T-helper 9 cell (primary cell): ENCODE results near the gene CABLES1.
"Not testable (repeated sequence)": the region's sequence is repeated elsewhere in the genome, so short reads cannot be mapped to it uniquely, and the experiment has no call there.

Experiments
- DNase-seq: peaks from one replicate; pipeline ENCODE4 v3.0.0-alpha.2; 2020
- total RNA-seq, 2 donors: gene quantifications; one replicate each; lab custom pipeline; 2026; lab: John Stamatoyannopoulos, UW

The CABLES1 gene, protein sequence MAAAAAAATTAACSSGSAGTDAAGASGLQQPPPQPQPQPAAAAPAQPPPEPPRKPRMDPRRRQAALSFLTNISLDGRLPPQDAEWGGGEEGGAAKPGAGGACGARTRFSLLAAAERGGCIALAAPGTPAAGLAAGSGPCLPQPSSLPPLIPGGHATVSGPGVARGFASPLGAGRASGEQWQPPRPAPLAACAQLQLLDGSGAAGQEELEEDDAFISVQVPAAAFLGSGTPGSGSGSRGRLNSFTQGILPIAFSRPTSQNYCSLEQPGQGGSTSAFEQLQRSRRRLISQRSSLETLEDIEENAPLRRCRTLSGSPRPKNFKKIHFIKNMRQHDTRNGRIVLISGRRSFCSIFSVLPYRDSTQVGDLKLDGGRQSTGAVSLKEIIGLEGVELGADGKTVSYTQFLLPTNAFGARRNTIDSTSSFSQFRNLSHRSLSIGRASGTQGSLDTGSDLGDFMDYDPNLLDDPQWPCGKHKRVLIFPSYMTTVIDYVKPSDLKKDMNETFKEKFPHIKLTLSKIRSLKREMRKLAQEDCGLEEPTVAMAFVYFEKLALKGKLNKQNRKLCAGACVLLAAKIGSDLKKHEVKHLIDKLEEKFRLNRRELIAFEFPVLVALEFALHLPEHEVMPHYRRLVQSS
- total RNA-seq: 0 to 0.98 reads per million in 2 donors

DNA sequence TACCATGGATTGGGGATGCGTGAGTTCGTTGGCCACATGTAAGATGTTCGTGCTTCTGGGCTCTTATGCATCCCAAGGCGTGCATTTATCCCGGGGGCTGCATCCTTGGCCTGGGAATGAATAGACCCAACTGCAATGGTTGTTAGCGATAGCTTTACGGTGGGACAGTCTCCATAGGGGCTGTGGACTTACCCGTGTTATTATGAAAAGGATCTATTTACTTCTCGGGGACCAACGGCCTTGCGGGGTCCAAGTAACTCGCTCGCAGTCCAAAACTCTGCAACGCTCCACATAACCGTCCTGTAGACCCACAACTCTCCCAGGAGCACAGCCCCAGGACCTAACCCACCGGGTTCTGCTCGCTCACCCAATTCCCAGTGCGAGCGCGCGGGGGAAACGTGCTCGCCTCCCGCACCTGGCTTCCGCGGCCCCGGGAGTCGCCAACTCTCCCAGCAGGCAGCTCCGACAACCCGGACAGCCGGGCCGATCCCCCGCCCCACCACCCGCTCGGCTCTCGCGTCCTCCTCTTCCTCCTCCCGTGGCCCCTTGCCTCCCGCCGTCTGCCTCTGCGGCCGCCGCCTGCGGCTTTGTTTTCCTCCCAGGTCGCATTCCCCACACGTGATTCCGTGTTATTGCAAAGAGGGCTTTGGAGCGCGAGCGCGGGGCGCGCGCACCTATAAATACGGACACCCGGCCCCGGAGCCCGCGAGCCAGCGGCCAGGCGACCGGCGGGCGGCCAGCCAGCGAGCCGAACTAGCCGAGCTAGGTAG, at the start of gene CABLES1:
TSS of gene CABLES1 (plus strand) at position 706 of the 770 bp plus-strand sequence. CDS start 278 bp downstream, outside the sequence.
- DNase-seq: no peak

DNA sequence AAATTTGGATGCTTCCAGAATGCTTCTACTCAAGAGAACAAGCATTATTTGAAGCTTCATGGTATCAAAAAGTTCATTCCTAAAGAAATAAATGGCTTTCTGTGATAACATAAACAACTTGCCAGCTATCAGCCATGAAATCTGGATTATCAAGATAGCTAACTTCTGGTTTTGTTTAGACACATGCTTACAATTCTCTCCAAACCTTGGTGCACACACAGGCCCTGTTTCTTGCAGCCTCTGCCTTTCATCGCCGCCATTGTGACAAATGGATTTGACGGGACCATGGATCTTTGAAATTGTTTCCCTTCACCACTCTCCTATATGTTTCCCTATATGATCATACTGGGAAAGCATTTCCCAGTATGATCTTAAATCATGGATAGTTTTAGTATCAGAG, 47.9 kb upstream of the CABLES1 start:
- no peak for DNase-seq

DNA sequence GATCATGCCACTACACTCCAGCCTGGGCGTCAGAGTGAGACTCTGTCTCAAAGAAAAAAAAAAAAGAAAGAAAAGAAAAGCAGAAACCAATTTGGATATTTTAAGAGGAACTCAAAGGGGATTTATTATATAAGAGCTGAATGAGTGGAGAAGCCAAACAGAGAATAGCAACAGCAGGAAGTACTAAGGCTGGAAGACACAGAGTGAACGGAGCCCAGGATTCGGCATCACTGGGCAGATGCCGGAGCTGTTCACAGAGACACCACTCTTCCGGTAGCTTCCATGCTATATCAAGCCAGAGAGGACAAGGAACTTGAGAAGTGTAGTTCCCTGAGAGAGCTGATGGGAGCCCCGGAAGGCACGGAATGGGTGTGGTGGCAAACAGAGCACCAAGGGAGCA, 47.0 kb upstream of the CABLES1 start:
- no peak for DNase-seq

DNA sequence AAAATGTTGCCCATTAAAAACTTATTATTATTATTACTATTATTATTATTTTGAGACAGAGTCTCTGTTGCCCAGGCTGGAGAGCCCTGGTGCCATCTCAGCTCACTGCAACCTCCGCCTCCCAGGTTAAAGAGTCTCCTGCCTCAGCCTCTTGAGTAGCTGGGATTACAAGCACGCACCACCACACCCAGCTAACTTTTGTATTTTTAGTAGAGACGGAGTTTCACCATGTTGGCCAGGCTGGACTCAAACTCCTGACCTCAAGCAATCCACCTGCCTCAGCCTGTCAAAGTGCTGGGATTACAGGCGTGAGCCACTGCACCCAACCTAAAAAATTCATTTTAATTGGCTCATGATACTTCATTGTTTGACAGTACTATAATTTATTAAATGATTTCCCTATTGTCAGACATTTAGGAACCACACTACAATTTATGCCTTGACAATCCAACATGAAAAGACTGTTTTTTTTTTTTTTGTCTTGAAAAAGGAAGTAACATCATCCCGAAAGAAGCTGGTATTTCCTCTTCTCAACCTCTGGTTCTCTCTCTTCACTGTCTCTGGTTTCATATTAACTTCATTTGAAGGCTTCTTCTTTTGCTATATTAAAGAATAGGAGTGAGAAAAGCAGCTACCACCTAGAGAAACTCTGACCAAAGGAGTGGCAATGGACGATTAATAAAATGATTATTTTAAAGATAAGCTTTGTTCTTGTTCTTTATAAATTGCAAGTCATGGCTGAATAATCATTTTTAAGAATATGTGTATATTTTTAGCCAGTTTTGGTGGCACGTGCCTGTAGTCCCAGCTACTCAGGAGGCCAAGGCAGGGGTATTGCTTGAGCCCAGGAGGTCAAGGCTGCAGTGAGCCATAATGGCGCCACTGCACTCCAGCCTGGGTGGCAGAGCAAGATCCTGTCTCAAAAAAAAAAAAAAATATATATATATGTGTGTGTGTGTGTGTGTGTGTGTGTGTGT, 44.0 kb upstream of the CABLES1 start:
- DNase-seq: not testable (repeated sequence)

DNA sequence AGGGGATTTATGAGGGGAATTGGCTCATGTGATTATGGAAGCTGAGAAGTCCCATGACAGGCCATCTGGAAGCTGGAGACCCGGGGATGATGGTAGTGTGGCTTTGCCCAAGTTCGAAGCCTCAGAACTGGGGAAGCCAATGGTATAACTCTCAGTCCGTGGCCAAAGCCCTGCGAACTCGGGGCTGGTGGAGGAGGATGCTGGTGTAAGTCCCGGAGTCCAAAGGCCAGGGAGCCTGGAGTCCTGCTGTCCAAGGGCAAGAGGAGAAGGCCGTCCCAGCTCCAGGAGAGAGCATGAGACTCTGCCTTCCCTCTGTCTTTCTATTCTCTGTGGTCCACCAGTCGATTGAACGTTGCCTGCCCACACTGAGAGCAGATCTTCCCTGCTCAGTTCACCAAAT, 43.2 kb upstream of the CABLES1 start:
- DNase-seq: no peak

DNA sequence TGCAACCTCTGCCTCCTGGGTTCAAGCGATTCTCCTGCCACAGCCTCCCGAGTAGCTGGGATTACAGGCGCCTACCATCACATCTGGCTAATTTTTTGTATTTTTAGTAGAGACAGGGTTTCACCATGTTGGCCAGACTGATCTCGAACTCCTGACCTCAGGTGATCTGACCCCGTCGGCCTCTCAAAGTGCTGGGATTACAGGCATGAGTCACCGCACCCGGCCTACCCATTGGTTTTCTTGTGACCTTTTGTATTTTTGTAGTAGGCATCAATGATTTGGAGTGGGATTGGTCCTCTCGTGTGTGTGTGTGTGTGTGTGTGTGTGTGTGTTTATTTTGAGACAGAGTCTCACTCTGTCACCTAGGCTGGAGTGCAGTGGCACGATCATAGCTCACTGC, 42.2 kb upstream of the CABLES1 start:
- DNase-seq: not testable (repeated sequence)

DNA sequence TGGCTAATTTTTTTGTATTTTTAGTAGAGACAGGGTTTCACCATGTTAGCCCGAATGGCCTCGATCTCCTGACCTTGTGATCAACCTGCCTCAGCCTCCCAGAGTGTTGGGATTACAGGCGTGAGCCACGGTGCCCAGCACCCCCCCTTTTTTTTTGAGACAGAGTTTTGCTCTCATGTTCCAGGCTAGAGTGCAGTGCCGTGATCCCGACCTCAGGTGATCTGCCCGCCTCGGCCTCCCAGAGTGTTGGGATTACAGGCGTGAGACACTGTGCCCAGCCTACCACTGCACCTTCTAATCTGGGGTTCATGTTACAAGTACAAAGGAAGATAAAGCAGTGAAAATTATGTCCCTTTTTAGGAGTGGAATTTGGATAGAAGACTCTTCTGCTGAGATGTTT, 41.5 kb upstream of the CABLES1 start:
- no peak for DNase-seq

DNA sequence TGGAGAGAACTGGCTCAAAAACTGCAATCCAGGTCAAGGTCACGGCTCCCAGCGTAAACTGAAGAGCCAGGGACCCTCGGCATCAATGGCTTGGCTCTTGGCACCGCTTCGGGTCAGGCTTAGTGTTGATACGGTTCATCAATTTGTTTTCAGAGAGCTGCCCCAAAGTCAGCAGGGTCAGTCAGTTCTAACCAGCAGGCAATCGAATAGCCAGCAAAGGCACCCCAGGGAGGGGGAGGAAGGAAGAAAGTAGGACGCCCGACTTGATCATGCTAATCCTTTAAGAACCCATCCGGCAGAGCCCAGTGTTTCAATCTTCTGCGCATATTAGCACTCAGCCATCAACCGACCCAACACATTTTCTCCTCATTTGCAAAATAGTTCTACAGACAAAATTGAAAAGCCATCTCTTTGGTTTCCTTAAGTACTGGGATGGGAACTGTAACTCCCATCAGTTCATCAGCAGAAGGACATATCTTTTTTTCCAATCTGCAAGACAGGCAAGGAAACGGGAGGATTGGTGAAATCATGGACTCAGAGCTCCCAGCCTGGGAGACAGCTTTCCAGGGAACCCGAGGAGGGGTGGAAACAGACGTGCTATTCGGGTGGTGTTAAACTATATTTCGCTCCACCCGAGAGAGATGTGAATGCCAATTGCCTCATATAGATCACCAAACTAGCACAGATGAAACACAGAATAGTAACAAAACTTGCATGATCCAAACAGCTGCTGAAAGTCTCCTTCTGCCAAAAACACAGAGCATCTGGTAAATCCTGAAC, 40.7 kb upstream of the CABLES1 start:
- no peak for DNase-seq

DNA sequence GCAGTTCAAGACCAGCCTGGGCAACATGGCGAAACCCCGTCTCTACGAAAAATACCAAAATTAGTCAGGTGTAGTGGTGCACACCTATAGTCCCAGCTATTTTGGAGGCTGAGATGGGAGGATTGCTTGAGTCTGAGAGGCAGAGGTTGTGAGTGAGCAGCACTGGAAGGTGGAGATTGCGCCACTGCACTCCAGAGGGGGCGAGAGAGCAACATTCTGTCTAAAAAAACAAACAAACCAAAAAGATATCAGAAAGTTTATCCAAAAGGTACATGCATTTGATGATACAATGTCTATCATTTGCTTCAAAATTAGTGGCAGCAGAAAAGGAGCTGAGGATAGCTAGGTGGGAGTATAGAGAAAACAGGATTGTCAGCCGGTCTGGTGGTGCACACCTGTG, 39.8 kb upstream of the CABLES1 start:
- DNase-seq: no peak

DNA sequence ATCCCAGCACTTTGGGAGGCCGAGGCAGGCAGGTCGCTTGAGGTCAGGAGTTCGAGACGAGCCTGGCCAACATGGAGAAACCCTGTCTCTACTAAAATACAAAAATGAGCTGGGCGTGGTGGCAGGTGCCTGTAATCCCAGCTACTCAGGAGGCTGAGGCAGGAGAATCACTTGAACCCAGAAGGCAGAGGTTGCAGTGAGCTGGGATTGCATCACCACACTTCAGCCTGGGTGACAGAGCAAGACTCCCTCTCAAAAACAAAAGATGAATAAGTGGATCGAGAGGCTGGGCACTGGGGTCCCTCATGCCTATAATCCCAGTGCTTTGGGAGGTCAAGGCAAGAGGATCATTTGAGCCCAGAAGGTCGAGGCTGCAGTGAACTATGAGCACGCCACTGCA, 38.3 kb upstream of the CABLES1 start:
- not testable (repeated sequence) for DNase-seq

DNA sequence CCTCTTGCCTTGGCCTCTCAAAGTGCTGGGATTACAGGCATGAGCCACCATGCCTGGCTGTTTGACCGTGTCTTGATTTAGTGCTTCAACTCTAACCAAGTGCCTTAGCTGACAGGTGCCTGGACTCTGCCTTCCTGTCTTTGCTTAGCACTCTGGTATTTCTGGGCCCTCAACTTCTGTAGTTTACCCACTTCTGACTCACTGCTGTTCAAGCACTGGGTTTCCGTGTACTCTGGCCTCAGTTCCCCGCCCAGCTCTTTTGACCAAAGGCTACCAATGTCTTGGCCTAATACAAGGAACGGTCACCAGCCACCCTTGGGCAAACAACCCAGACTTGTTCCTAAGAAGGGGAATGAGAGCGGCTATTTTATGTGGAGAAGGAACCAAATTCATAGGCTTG, 35.7 kb upstream of the CABLES1 start:
- DNase-seq: no peak

DNA sequence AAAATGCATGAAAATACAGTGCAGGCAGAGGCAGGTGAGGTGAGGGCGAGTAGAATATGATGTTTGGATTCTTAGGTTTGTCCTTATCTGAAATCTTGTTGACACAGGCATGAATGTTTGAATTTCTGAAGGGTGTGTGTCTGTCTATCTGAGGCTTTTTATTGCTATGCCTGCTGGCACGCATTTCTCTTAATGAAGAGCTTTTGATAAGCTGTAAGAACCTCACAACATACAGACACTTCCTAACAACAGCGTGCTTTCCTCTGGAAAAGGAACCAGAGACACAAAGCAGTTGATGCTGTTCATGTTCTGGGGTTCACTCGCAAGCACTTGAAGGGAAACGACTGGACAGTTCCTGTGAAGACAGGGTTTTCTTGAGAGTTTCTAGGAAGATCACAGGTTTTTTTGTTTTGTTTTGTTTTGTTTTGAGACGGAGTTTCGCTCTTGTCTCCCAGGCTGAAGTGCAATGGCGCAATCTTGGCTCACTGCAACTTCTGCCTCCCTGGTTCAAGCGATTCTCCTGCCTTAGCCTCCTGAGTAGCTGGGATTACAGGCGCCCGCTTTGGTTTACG, 33.3 kb upstream of the CABLES1 start:
- DNase-seq: no peak

DNA sequence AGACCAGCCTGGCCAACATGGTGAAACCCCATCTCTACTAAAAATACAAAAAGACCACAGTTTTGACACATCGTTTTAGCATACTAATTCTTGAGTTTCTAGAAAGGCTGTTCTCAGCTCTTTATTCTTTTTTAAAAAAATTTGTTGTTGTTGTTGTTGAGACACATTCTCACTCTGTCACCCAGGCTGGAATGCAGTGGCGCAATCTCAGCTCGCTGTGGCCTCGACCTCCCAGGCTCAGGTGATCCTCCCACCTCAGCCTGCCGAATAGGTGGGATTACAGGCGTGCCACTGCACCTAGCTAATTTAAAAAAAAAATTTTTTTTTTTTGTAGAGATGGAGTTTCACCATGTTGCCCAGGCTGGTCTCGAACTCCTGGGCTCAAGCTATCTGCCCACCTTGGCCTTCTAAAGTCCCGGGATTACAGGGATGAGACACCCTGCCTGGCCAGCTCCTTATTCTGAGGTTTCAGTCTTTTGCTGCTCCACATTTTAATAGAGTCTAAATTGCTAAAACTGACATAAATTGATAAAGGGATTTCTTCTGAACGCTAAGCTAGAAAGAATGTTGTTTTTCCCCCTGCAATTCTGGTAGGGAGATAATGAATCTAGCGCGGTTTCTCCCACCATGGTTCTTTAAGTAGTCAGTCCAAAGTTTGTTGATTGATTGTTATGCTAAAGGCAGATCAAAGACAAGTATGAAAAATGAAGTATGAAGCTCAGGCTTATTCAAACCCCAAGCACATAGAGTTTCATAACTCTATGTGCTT, 32.6 kb upstream of the CABLES1 start:
- no peak for DNase-seq

DNA sequence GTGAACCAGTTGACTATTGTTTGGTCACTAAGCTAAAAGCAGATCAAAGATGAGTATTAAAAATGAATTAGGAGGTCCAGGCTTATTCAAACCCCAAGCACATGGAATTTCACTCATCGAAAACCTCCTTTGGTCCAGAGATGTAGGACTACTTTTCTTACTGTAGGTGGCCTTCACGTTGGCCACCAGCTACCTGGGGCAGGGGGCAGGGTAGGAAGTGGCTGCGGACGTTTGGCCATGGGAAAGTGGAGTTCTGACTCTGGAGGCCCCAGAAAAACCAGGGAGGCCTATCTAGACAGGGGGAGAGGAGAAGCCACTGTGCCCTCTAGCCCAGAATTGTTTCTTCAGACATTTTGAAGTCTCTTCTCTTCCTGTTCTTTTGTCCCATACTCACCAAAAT, 31.8 kb upstream of the CABLES1 start:
- no peak for DNase-seq

DNA sequence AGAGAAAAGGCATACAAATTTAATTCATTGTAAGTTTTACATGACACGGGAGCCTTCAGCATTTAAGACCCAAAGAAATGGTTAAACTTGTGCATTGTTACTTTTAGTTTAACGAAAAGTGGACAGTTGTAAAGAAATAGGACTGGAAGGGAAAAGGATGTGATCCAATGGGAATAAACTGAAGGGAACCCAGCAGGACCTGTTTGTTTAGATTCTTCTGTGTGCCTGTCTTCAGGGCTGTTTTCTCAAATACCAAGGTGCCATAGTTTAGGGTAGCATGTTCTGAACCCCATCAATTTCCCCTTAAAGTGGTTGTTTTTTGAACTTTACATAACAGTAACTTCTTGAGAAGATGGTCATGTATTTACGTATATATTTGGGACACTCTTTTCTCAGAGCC, 30.3 kb upstream of the CABLES1 start:
- no peak for DNase-seq

DNA sequence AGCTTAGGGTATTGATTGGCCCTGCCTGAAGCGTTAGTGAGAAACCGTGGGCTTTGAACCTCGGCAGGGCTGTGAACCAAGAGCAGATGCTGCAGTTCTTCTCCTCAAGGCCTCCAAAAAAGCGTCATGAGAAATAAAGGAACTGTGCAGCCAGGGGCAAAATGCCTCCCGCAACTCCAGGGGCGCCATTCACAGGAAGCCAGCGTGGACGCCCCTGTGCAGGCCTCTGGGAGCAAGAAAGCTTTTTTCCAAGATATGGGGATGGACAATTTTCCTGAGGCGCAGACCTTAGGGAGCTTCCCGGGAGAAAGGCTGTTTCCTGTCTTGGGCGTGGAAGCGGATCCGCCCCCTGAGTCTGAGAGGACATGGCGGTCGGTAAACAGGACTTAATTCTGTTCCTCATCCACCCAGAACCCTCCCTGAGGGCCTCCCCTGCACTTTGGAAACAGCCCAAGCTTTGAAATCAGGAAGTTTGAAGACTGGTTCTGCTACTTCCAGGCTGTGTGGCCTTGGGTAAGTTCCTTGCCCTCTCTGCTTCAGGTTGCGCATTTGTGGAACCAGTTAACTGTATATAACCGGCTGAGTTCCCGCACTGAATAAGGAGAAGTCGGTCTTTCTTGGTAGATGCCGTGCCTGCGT, 29.6 kb upstream of the CABLES1 start:
- DNase-seq: no peak

DNA sequence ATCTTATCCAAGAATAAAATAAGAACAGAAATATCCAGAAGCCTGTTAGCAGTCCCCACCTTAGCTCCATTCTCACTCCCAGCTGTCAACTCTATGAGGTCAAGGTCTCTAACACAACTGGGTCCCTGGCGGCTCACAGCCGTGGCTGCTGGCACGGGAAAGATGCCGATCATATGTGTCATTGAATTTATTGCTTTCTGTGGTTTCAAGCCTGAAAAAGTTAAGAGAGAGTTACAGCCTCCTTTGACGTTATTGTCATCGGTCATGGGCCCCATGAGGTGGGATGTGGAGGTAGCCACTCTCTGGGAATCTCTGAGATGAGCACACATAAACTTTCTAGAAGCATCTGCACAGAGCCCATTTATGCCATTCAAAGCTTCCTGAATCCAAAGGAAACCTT, 28.7 kb upstream of the CABLES1 start:
- DNase-seq: no peak

DNA sequence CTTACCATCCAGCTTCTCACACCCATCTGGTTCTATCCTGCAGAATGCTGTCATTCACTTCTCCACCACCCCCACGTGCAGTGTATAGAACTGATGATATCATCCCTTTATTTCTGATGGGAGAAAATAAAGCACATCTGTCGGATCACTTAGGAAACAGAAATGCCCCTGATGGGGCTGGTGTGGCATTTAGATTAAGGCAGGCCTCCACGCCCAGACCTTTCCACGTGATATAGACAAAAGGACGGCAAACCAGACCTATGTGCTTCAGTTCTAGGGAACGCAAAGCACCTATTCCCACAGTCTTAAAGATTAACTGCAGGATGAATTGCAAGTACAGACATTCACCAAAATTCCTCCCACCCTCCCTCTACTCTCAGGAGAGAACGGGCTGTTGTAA, 27.6 kb upstream of the CABLES1 start:
- DNase-seq: no peak

DNA sequence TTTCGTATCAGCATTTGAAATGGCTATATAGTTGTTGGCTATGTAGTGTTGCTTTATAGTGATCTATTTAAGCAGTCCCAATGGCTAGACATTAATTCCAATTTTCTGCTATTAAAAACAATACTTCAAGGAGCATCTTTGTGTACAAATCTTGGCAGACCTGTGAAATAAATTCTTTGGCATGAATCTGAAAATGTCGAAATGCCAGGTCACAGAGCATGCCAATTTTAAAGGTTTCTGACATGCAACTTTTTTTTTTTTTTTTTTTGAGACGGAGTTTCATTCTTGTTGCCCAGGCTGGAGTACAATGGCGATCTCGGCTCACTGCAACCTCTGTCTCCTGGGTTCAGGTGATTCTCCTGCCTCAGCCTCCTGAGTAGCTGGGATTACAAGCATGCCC, 26.8 kb upstream of the CABLES1 start:
- no peak for DNase-seq

DNA sequence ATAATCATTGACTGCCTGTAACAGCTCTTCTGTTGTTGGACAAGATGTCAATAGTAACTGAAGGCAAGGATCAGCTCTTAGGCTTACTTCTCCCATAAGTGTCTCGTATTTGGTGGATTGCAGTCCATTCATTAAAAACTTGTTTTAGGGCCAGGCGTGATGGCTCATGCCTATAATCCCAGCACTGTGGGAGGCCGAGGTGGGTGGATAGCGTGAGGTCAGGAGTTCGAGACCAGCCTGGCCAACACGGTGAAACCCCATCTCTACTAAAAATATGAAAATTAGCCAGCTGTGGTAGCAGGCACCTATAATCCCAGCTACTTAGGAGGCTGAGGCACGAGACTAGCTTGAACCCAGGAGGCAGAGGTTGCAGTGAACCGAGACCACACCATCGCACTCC, 26.1 kb upstream of the CABLES1 start:
- not testable (repeated sequence) for DNase-seq
